Raji (cell line): ENCODE measurements around the gene PRADC1.

Source experiments
- POLR2A ChIP-seq: IDR thresholded peaks from 2 replicates; pipeline ENCODE4 v1.6.1; 2011; ENCODE audit warnings: low read depth, low read length, control low read depth; ENCODE audit not compliant: insufficient read depth

PRADC1 gene

DNA sequence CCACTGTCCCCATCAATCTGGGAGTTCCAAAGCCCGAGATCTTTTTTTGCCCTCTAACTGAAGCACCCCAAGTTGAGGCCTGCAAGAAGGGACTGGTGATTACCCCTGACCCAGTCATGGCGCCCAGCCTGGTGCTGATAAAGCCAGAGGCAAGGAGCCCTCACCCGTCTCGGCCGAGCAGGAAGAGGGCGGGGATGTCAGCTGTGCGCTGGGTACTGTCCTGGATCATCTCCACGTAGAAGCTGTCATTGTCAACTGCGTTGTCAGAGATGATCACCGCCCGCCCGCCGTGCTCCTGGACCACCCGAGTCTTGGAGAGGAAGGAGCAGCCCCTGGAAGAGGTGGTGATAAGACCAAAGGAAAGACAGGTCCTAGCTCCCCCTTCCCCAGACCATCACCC lies 4.4 kb downstream of the PRADC1 start:
- no peak for TF ChIP-seq POLR2A

DNA sequence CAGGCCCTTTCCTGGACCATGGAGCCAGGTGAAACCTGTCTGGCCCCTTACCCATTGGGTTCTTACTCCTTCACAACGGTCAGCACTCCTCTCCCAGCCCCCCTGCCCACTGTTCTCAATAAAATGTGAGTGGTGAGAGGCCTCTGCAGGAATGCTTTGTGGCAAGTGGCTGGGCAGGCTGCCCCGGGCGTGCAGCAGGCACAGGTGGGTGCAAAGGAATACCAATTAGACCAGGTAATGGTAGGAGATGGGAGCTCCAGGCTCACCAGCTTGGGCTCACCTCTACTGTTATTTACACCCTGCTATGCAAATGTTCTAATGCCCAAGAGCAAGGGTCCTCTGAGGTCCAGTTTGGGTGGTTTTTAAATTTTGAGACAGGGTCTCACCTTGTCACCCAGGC lies 6.0 kb downstream of the PRADC1 start:
- TF ChIP-seq POLR2A: no peak

DNA sequence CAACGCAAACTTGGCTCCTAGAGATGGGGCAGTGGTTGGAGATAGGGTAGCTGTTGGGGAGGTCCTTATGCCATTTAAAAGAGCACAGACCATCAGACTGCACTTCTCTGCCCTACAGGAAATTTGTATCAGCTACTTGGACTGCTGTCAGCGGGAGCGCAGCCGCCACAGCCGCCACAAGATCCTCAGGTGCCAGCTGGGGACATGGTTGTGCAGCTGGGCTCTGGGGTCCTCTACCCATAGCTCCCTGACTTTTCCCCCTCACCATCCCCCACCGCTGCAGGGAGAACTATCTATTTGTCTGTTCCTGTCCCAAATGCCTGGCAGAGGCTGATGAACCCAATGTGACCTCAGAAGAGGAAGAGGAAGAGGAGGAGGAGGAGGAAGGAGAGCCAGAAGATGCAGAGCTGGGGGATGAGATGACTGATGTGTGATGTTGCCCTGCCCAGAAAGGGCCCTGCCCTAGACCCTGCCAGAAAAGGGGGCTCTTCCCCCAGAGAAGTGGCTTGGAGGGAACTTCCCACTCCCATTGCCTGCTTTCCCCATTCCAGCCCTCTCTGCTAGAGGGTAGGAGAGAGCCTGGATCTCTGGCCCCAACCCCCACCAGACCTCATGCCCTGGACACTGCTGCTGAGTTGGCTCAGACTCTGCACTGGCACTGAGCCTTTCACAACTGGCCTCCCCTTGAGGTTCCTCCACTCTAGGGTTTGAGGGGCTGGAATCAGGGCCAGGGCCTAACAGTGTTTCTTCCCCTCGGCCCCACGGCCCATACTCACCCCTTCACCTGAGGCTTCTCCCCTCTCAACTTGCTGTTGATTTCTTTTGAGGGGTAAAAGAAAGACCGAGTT lies 7.3 kb downstream of the PRADC1 start:
- no peak for TF ChIP-seq POLR2A

DNA sequence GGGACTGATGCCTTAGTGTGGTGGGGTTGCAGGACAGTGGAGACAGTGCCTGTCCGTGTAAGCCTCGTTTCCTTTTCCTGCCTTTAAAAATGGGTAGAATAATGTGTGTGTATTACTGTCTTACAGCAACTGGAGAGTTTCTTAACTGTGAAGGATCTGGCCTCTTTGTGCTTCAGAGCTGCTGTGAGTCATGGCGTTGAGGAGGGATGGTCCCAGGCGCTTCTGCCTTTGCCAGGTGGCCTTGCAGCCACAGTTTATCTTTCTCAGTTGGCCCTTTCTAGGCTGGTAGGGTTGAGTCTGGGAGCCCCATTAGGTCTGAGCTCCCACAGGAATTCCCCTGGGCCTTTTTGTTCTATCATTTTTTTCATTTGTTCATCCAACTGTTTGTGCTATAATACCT lies 9.2 kb downstream of the PRADC1 start:
- TF ChIP-seq POLR2A: no peak

DNA sequence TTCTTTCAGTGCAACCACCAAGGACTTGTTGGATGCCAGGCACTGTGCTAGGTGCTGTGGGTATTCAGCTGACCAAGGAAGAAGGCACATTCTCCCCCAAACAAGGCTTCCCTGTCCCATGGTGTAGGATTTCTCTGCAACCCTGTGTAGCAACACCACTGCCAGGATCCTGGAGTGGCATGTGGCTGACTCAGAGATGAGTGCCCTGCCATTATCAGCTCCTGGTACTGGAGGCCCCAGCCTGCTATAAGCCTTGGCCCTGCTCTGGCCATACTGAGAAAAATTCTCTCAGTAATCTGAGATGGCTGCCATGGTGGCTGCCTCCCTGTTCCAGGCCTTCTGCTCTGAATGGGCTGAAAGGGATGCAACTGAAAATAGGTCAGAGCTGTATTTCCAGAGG lies 14.7 kb downstream of the PRADC1 start:
- no peak for TF ChIP-seq POLR2A

DNA sequence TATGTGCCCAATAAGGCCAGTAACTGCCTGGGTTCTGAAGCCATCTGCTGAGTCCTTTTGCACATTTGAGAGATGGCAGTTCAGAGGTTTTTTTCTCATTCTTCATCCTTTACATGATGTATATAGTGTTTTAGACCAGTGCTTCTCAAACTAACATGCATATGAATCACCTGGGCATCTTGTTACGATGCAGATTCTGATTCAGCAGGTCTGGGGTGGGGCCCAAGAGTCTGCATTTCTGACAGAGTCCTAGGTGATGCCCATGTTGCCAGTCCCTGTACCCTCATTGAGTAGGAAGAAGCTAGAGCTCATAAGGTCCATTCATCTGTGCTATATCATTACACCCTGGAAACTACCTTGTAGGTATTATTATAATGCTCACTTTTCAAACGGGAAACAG lies 15.2 kb downstream of the PRADC1 start:
- TF ChIP-seq POLR2A: no peak

DNA sequence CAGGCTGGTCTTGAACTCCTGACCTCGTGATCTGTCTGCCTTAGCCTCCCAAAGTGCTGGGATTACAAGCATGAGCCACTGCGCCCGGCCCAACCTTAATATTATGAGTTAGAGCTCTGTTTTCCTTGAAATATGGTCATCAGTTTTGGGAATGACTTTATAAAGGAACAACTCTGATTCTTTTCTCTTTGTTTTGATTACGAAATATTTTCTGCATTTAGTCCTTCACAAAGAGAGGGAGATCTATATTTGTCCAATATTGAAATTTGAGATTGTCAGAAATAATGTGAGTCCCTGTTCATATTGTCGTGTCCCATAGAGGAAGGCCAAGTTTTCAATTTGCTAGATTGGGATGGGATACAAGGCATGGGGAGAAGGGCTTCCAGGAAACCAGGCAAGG lies 15.9 kb downstream of the PRADC1 start:
- TF ChIP-seq POLR2A: no peak

DNA sequence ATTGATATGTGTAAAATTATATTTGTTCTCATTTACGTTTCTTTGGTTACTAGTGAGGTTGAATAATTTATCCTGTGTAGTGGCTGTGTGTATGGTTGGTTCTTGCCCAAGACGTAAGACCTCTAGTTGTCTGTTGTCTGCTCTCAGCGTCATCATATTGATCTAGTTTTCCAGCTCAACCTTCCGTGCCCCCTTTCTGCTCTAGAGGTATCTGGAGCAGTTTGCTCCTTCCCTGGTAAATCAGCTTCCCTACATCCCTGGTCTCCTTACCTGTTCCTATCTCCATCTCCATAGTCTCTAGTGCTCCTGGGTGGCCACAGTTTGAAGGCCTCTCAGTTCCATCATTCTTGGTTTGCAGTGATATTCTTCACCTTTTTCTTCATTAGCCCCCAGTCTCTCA lies 17.8 kb downstream of the PRADC1 start:
- no peak for TF ChIP-seq POLR2A

DNA sequence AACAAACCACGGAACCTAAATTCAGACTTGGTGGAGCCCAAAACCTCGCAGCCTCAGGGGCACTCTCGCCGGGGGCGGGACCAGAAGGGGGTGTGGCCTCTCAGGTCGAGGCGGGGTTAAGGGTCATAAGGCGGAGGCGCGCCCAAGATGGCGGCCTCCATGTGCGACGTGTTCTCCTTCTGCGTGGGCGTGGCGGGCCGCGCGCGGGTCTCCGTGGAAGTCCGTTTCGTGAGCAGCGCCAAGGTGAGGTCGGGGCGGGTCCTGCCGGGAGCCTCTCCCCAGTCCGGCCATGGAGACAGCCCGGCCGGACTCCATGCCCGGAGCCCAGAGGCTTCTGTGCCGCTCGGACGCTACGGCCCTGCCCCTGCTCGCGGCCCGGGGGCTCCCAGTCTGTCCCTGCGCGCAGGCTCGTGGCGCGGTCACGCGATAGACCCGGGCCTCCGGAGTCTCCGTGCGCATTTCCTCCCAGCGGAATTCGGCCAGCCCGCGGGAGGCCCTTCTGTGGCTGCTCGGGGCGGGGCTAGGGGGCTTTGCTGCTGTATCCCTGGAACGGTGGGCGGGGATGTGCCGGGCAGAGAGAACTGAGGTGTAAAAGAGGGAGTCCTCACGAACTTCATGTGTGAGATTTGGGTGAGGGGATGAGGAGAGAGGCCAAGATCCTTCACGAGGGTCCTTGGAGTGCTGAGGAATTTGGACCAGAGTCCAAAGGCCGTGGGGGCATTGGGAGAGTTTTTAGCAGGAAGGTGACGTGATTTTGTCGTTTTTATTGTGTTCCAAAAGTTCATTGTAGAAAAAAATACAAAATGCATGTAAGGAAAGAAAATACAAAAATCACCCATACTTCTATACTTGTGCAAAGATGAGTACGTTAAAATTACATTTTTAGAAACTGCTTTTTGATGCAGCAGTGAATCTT lies 18.7 kb downstream of the PRADC1 start, which contains the start of gene SMYD5:
SMYD5 (plus strand) TSS at position 126 of the 916 bp plus-strand sequence; CDS start at position 148, 22 bp downstream.
- peak; percentile 75 for TF ChIP-seq POLR2A

DNA sequence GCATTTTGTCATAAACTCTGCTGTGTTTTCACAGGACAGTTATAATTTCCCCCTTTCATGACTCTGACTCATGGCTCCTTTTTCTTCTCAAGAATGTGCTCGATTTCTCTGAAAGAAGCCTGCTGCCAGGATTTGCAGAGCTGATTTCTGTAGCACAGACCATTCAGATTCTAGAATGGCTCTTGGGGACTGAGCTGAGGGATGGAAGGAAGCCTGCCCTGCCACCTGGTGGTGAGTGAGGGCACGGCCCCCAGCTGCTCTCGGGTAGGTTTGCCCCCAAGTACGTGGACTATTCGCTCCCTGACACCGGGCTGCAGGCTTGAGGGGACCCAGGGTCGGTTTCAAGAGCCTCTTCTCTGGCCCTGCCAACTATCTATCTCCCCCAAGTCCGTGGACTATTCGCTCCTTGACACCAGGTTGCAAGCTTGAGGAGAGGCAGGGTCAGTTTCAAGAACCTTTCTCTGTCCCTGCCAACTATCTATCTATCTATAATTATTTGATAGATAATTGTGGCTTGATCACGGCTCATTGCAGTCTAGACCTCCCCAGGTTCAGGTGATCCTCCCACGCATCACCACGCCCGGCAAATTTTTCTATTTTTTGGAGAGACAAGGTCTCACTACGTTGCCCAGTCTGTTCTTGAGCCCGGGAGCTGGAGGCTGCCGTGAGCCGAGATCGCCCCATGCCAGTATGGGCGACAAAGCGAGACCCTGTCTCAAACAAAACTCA lies 20.4 kb downstream of the PRADC1 start:
- TF ChIP-seq POLR2A: no peak

DNA sequence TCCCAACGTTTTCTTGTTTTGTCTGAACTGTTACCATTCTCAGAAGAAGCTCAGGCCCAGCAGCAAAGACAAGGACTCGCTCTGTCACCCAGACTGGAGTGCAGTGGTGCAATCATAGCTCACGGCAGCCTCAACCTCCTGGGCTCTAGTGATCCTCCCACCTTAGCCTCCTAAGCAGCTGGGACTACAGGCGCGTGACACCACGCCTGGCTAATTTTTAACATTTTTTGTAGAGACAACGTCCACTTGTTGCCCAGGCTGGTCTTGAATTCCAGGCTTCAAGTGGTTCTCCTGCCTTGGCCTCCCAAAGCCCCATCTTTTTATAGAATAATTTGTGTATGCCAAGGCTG lies 21.0 kb downstream of the PRADC1 start:
- no peak for TF ChIP-seq POLR2A

DNA sequence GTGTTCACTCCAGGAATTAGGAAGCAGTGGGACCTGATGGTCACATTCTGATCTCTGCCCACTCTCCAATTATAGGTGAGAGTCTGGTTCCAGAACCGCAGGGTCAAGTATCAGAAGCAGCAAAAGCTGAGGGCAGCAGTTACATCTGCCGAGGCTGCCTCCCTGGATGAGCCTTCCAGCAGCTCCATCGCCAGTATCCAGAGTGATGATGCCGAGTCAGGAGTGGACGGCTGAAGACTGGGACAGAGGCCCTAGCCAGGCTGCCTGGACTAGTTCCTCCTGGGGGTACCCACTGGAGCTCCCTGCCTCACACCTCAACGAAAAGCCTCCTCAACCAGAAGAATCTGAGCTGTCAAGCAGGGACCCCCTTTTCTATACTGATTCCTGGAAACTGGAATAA lies 22.3 kb downstream of the PRADC1 start:
- TF ChIP-seq POLR2A: no peak

DNA sequence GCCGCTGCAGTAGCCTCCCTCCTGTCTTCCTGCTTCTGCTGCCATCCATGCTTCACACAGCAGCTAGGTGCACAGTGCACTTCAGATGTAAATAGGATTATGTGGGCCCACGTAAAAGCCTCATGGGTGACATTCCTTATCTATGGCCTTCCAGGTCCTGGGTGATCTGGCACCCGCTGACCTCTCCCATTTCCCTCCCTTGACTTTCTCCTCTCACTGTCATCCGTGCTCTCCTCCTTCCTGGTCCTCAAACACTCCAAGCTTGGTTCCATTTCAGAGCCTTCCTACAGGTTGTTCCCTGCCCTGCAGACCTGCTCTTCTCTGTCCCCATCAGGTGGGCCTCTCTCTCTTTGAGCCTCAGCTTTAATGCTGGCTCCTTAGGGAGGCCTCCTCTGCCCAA lies 23.0 kb downstream of the PRADC1 start:
- no peak for TF ChIP-seq POLR2A

DNA sequence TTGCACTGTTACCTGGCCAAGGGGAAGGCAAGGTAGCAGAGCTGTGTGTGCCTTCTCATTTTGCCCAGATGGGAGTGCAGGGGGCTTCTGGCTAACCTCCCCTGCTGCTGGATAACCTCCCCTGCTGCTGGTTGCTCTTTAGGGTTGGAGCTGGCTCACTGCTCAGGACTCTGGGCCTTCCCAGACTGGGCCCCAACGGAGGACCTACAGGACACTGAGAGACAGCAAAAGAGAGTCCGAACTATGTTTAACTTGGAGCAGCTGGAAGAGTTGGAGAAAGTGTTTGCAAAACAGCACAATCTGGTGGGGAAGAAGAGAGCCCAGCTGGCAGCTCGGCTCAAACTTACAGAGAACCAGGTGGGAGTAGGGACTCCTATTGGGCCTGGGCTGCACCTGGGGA lies 24.8 kb downstream of the PRADC1 start:
- TF ChIP-seq POLR2A: no peak

DNA sequence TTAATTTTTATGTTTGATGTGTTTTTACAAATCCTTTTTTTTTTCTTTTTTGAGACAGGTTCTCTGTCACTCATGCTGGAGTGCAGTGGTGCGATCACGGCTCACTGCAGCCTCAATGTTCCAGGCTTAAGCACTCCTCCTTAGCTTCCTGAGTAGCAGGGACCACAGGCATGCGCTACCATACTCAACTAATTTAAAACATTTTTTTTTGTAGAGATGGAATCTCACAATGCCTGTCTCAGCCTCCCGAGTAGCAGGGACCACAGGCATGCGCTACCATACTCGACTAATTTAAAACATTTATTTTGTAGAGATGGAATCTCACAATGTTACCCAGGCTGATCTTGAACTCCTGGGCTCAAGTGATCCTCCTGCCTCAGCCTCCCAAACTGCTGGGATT lies 27.4 kb downstream of the PRADC1 start:
- no peak for TF ChIP-seq POLR2A
